Activated naive CD4-positive, alpha-beta T cell treated with anti-CD3 and anti-CD28 coated beads, Interleukin-2, amount 50 U/mL, for 24 hours (primary cell): Measurements from ENCODE around the gene TRRAP.

Experiments
- H3K27ac Mint-ChIP-seq: one replicate; pipeline ENCODE4 v1.8.0; 2021; ENCODE audit warnings: mild to moderate bottlenecking, mixed read lengths
- H3K27me3 Mint-ChIP-seq: one replicate; pipeline ENCODE4 v1.8.0; 2021; ENCODE audit warnings: mixed read lengths
- H3K36me3 Mint-ChIP-seq: one replicate; pipeline ENCODE4 v1.8.0; 2021; ENCODE audit warnings: mixed read lengths
- H3K4me1 Mint-ChIP-seq: one replicate; pipeline ENCODE4 v1.8.0; 2021; ENCODE audit warnings: mixed read lengths
- H3K4me3 Mint-ChIP-seq: one replicate; pipeline ENCODE4 v1.8.0; 2021; ENCODE audit warnings: mild to moderate bottlenecking, mixed read lengths
- H3K9me3 Mint-ChIP-seq: one replicate; pipeline ENCODE4 v1.8.0; 2021; ENCODE audit warnings: mixed read lengths

The TRRAP gene

GRCh38 chr7:98875501-98875900 is 2.8 kb upstream of the TRRAP start:
- peak overlapping the region; percentile 51 for H3K27ac Mint-ChIP-seq
- H3K9me3 Mint-ChIP-seq = no peaks in the 10 kb centered on the region
- peaks cover 9% of the 10 kb centered on the region for H3K4me1 Mint-ChIP-seq
- peaks cover 2% of the 10 kb centered on the region for H3K27me3 Mint-ChIP-seq
- H3K36me3 Mint-ChIP-seq = no peaks in the 10 kb centered on the region
- H3K4me3 Mint-ChIP-seq = no peak overlapping the region

GRCh38 chr7:98877146-98877545 is 1.2 kb upstream of the TRRAP start:
- H3K4me1 Mint-ChIP-seq = peaks cover 17% of the 10 kb centered on the region
- H3K4me3 Mint-ChIP-seq = peak overlapping the region; percentile 64
- H3K36me3 Mint-ChIP-seq = peaks cover 3% of the 10 kb centered on the region
- H3K9me3 Mint-ChIP-seq = no peaks in the 10 kb centered on the region
- H3K27ac Mint-ChIP-seq = no peak overlapping the region
- no peaks in the 10 kb centered on the region for H3K27me3 Mint-ChIP-seq

DNA sequence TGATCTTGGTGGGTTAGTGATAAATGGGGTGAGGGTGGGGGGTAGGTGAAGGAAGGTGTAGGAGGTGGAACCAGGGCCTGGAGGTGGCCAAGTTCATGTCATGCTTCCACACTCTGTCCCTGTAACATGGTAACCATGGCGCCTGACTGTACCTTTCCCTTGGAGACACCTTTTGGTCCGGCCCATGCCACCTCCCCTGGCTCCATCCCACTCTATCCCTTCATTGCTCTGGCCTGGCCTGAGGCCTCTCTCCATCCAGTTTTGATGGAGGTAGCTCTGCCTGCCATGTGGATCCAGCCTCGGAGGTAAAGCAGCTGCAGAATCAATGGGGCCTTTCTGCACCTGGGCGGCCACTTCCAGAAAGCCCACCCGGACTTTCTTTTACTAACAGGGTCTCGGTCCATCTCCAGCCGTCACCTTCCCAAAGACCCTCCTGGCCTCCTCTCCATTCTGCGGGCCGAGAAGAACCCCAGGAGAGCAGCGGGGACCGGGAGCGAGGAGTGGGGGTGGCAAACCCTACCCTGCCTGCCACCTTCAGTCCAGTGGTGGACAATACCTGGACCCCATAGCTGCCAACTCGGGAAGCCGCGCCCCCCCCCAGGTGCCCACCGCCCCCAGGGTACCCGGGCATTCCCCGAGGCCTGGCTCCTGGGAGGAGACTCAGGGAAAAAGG is 504 bp upstream of the TRRAP start:
- H3K4me3 Mint-ChIP-seq = peak overlapping the region; percentile 64
- no peaks in the 10 kb centered on the region for H3K9me3 Mint-ChIP-seq
- H3K27ac Mint-ChIP-seq = peak overlapping the region; percentile 32
- H3K27me3 Mint-ChIP-seq = no peaks in the 10 kb centered on the region
- peaks cover 4% of the 10 kb centered on the region for H3K36me3 Mint-ChIP-seq
- peaks cover 20% of the 10 kb centered on the region for H3K4me1 Mint-ChIP-seq

- H3K27ac Mint-ChIP-seq = peak overlapping the region; percentile 95
- peak overlapping the region; percentile 95 for H3K4me3 Mint-ChIP-seq
- H3K36me3 Mint-ChIP-seq = peaks cover 4% of the 10 kb centered on the region
- H3K4me1 Mint-ChIP-seq = peaks cover 31% of the 10 kb centered on the region
- no peaks in the 10 kb centered on the region for H3K27me3 Mint-ChIP-seq
- H3K9me3 Mint-ChIP-seq = no peaks in the 10 kb centered on the region
Measured at GRCh38 chr7:98879198-98879978, 1.1 kb downstream of the TRRAP start.

- Mint-ChIP-seq H3K4me3 (peak overlapping the region; percentile 95), H3K27me3 (no peaks in the 10 kb centered on the region), H3K36me3 (peaks cover 4% of the 10 kb centered on the region), H3K27ac (peak overlapping the region; percentile 95), H3K9me3 (no peaks in the 10 kb centered on the region), H3K4me1 (peaks cover 35% of the 10 kb centered on the region)
Measured at GRCh38 chr7:98879979-98880315, 1.6 kb downstream of the TRRAP start.

GRCh38 chr7:98880485-98880884 is 2.2 kb downstream of the TRRAP start:
- Mint-ChIP-seq H3K36me3 (peaks cover 4% of the 10 kb centered on the region), H3K4me1 (peaks cover 35% of the 10 kb centered on the region), H3K27ac (peak overlapping the region; percentile 62), H3K4me3 (peak overlapping the region; percentile 95), H3K27me3 (no peaks in the 10 kb centered on the region), H3K9me3 (no peaks in the 10 kb centered on the region)

DNA sequence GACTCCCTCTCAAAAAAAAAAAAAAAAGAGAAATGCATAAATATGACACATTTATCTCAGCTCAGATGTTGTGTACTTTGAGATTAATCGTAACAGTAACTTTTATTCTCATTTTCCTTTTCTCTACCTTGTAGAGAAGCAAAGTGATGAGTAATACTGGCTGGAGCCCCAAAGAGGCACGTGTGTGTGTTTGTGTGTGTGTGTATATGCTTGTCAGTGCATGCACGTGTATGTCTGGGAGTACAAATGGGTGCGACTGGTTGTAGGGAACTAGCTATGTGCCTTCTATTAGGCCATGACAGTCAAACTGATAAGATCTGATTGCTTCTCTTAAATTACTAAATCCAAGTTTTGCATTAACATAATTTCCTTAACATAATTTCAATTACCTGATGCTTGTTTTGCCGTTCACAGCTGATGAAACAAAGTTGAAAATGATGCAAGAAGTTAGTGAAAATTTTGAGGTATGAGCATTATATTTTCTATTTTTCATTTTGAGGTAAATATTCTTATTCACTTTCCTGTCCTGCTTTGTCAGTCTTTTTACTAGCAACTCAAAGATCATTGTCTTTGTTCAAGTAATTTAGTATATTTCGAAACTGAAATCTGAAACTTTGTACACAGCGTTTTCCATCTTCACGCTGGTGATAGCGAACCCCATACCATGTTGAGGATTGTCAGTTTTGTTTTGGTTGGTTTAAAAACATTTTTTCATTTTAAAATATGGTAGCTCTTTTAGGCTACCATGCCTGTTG is 3.4 kb downstream of the TRRAP start:
- Mint-ChIP-seq H3K9me3 (no peaks in the 10 kb centered on the region), H3K4me3 (no peak overlapping the region), H3K27me3 (no peaks in the 10 kb centered on the region), H3K27ac (no peak overlapping the region), H3K4me1 (peaks cover 38% of the 10 kb centered on the region), H3K36me3 (peaks cover 4% of the 10 kb centered on the region)

DNA sequence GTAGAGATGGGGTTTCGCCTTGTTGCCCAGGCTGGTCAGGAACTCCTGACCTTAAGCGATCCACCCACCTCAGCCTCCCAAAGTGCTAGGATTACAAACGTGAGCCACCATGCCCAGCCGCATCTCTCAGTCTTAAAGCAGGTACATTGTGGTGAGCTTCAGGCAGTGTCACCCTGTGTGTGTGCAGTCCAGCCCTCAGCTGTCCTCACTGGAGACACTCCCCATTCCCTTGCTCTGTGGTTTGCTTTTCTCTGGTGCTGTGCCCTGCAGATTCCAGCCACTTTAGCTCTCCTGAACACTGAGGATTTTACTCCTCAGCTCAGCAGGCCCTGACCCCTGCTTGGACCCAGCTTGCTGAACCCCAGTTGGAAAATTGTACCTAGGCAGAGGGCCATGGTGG is 6.1 kb downstream of the TRRAP start:
- Mint-ChIP-seq H3K4me1 (peaks cover 51% of the 10 kb centered on the region), H3K4me3 (no peak overlapping the region), H3K9me3 (no peaks in the 10 kb centered on the region), H3K27me3 (no peaks in the 10 kb centered on the region), H3K27ac (no peak overlapping the region), H3K36me3 (peaks cover 7% of the 10 kb centered on the region)

- H3K4me3 Mint-ChIP-seq = no peak overlapping the region
- no peak overlapping the region for H3K27ac Mint-ChIP-seq
- H3K36me3 Mint-ChIP-seq = peaks cover 9% of the 10 kb centered on the region
- H3K9me3 Mint-ChIP-seq = no peaks in the 10 kb centered on the region
- H3K27me3 Mint-ChIP-seq = no peaks in the 10 kb centered on the region
- H3K4me1 Mint-ChIP-seq = peaks cover 35% of the 10 kb centered on the region
Measured at GRCh38 chr7:98887038-98887437, 8.7 kb downstream of the TRRAP start.

- Mint-ChIP-seq H3K4me1 (peaks cover 16% of the 10 kb centered on the region), H3K27me3 (no peaks in the 10 kb centered on the region), H3K9me3 (no peaks in the 10 kb centered on the region), H3K27ac (no peak overlapping the region), H3K4me3 (no peak overlapping the region), H3K36me3 (peaks cover 20% of the 10 kb centered on the region)
Measured at GRCh38 chr7:98892609-98893008, 14.3 kb downstream of the TRRAP start.

DNA sequence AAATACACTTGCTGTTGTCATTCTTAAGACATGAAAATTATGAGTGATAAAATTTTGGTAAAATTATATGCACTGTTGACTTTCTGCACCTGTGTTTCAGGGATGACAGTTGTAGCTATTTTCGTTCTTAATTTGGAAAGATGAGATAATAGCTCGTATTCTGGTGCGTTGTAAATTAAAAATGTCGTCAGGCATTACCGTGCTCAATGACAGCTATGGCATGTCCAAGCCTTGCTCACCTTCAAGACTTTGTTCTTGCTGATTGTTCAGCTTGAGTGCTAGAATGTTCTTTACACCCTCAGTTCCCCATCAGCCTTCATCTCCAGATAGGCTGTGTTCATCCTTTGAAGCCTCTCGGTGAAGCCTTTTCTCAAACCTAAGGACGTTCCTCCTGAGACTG is 21.5 kb downstream of the TRRAP start:
- no peak overlapping the region for H3K4me3 Mint-ChIP-seq
- no peaks in the 10 kb centered on the region for H3K27me3 Mint-ChIP-seq
- H3K9me3 Mint-ChIP-seq = no peaks in the 10 kb centered on the region
- H3K27ac Mint-ChIP-seq = no peak overlapping the region
- peaks cover 33% of the 10 kb centered on the region for H3K36me3 Mint-ChIP-seq
- H3K4me1 Mint-ChIP-seq = peaks cover 4% of the 10 kb centered on the region

DNA sequence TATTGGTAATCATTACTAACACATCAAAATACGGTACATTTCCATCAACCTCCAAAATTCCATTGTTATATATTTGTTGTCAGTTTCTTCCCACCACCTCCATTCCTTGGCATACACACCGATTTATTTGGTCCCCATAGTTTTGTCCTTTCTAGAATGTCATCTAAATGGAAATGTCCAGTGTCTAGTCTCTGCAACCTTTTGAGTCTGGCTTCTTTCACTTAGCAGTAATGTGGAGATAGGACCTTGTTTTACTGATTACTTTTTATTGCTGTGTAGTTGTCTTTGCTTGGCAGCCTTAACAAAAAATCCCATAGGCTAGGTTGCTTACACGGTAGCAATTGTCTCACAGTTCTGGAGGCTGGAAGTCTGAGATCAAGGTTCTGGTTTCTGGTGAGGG is 22.5 kb downstream of the TRRAP start:
- H3K27me3 Mint-ChIP-seq = no peaks in the 10 kb centered on the region
- no peaks in the 10 kb centered on the region for H3K4me1 Mint-ChIP-seq
- peaks cover 35% of the 10 kb centered on the region for H3K36me3 Mint-ChIP-seq
- no peak overlapping the region for H3K4me3 Mint-ChIP-seq
- H3K9me3 Mint-ChIP-seq = no peaks in the 10 kb centered on the region
- no peak overlapping the region for H3K27ac Mint-ChIP-seq

DNA sequence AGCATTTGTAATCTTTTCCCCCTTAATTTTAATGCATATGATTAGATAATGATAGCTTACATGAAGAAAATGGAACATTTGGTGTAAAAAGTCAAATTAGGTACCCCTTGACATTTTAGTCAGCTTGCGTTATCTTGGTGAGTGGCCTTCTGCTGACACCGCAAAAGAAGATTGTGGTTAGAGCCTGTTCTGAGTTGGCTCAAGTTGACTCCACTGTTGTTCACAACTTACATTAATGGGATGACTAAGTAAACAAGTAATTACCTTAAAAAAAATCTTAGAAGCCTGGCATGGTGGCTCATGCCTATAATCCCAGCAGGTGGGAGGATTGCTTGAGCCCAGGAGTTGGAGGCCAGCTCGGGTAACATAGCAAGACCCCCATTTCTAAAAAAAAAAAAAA is 24.2 kb downstream of the TRRAP start:
- Mint-ChIP-seq H3K27me3 (no peaks in the 10 kb centered on the region), H3K4me3 (no peak overlapping the region), H3K27ac (no peak overlapping the region), H3K9me3 (no peaks in the 10 kb centered on the region), H3K4me1 (no peaks in the 10 kb centered on the region), H3K36me3 (peaks cover 29% of the 10 kb centered on the region)

DNA sequence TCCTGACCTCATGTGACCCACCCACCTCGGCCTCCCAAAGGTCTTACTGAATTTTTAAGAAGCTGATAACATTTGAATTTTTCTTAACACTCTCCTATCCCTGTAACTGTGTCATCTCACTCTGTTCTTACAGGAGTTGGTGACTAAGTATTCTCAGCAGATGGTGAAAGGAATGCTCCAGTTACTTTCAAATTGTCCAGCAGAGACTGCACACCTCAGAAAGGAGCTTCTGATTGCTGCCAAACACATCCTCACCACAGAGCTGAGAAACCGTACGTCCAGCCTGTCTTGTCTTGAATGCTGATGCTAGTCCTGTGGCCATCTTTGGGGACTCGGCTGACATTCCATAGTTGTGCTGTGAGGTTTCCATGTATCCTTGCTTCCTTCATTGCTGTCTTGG is 24.9 kb downstream of the TRRAP start:
- Mint-ChIP-seq H3K27ac (no peak overlapping the region), H3K4me1 (no peaks in the 10 kb centered on the region)

GRCh38 chr7:98907570-98907969 is 29.2 kb downstream of the TRRAP start:
- no peaks in the 10 kb centered on the region for H3K27me3 Mint-ChIP-seq
- H3K9me3 Mint-ChIP-seq = no peaks in the 10 kb centered on the region
- no peaks in the 10 kb centered on the region for H3K4me1 Mint-ChIP-seq
- H3K36me3 Mint-ChIP-seq = peaks cover 21% of the 10 kb centered on the region
- no peak overlapping the region for H3K4me3 Mint-ChIP-seq
- H3K27ac Mint-ChIP-seq = no peak overlapping the region

More for the DNA sequence above, 24.9 kb downstream of the TRRAP start:
- Mint-ChIP-seq H3K27me3 (no peaks in the 10 kb centered on the region), H3K36me3 (peaks cover 29% of the 10 kb centered on the region), H3K9me3 (no peaks in the 10 kb centered on the region), H3K4me3 (no peak overlapping the region)

DNA sequence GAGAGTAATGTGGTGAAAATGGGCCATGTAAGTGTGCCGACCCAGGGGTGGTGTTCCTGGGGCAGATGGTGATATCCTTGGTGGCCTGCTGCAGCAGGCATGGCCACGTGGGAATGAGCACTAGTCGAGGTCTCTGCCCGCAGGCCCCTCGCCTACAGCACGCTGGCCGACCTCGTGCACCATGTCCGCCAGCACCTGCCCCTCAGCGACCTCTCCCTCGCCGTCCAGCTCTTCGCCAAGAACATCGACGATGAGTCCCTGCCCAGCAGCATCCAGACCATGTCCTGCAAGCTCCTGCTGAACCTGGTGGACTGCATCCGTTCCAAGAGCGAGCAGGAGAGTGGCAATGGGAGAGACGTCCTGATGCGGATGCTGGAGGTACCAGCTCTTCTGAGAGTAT is 30.3 kb downstream of the TRRAP start:
- Mint-ChIP-seq H3K27ac (peak overlapping the region; percentile 17), H3K4me1 (no peaks in the 10 kb centered on the region)

More for the DNA sequence above, 30.3 kb downstream of the TRRAP start:
- Mint-ChIP-seq H3K27me3 (no peaks in the 10 kb centered on the region), H3K4me3 (no peak overlapping the region), H3K36me3 (peaks cover 21% of the 10 kb centered on the region), H3K9me3 (no peaks in the 10 kb centered on the region)
